ENCODE data around the gene TIMP3.

Gene TIMP3

DNA sequence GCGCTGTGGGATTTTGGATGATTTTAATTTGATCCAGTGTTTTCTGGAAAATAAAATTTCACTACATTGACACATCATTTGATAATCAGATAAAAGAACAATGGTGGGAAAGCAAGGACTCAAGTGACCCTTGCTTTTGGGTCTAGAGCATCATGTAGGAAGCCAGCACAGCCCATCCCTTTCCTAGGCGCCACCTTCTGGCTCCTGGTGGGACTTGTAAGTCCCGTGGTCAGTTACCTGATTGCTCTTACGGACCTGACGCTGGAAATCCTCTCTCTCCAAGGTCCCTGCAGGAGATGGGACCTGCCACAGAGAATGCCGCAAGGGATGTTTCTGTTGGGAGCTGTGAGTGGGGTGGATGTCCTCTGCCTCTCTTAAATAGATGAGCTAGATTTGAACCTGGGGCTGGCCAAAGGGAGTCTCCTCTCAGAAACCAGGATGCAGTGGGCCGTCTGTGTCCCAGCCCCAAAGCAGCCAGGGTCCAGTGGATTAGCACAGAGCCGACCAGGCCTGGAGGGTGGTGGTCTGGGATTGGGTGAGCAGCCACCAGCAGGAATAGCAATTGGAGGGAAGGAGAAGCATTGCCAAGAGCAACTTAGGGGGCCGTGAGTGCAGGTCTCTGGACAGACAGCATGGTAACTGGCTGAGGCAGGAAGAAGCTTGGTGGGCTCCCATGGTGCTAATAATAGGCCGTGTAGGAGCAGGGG lies 21.7 kb downstream of the TIMP3 start:
- H3K27ac Mint-ChIP-seq, result no peak overlapping the region
- no peak for ATAC-seq (ENCODE audit: low read depth)
- H3K9me3 Mint-ChIP-seq, result no peaks in the 10 kb centered on the region
- H3K4me1 Mint-ChIP-seq, result no peaks in the 10 kb centered on the region
- no peak for DNase-seq (ENCODE audit: low spot score in 2 of 2)
- H3K27me3 Mint-ChIP-seq, result peaks cover 5% of the 10 kb centered on the region
- no peaks in the 10 kb centered on the region for H3K36me3 Mint-ChIP-seq
- H3K4me3 Mint-ChIP-seq, result no peak overlapping the region

DNA sequence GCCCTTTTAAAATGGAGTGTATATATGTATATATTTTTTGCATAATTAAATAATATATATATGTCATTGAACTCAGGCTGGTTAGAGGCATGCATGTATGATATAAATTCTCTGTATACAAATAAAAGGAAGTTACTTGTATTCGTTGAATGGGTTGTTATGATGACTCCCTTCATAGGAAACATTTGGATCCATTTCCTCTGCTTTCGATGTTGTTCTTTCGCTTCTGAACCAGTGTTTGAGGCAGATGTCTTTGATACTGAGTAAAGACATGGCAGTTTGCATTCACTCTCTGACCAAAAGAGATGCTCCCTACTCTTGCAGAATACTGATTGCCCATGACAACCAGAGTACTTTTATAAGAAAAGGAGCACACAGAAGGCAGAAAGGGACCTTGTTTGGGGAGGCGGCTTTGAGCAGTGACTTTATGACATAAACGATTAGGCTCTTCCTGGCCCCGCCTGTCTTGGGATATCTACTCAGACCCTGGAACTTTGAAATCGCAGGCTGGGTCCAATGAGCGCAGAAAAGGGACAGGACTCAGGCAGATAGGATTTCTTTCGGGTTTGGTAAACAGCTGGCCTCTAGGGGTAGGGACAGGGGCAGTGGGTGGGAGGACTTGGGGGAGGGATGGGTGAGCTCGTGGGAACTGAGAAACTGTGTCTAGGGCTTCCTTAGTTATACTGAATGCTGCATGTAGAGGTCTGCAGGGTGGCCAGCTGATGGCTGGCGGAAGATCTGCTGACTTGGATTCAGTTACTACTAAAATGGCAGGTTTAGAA lies 23.2 kb downstream of the TIMP3 start:
- H3K27me3 Mint-ChIP-seq, result peaks cover 4% of the 10 kb centered on the region
- H3K4me3 Mint-ChIP-seq, result no peak overlapping the region
- H3K36me3 Mint-ChIP-seq, result no peaks in the 10 kb centered on the region
- H3K4me1 Mint-ChIP-seq, result no peaks in the 10 kb centered on the region
- no peak overlapping the region for H3K27ac Mint-ChIP-seq
- no peak for ATAC-seq (ENCODE audit: low read depth)
- H3K9me3 Mint-ChIP-seq, result no peaks in the 10 kb centered on the region
- no peak for DNase-seq (ENCODE audit: low spot score in 2 of 2)

DNA sequence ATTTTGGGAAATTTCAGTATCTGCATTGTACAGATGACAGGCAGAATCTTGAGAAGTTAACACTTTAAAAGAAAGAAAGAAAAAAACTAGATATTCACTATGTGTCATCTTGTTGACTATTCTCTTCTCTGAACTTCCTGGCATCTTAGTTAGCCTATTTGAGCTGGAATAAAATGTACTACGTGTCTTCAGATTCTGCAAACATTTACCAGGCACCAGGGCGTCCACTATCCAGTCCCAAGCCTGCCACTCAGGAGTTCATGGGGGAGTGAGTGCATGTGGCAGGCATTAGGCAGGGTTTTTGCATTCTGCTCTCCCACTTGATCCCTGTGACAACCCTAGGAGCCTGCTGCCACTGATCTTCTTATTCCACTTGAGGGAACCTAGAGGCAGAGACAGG lies 25.0 kb downstream of the TIMP3 start:
- no peak for DNase-seq (ENCODE audit: low spot score in 2 of 2)
- no peak for ATAC-seq (ENCODE audit: low read depth)
- Mint-ChIP-seq H3K4me1 (no peaks in the 10 kb centered on the region), H3K27me3 (peaks cover 3% of the 10 kb centered on the region), H3K27ac (no peak overlapping the region), H3K36me3 (no peaks in the 10 kb centered on the region), H3K4me3 (no peak overlapping the region), H3K9me3 (no peaks in the 10 kb centered on the region)

DNA sequence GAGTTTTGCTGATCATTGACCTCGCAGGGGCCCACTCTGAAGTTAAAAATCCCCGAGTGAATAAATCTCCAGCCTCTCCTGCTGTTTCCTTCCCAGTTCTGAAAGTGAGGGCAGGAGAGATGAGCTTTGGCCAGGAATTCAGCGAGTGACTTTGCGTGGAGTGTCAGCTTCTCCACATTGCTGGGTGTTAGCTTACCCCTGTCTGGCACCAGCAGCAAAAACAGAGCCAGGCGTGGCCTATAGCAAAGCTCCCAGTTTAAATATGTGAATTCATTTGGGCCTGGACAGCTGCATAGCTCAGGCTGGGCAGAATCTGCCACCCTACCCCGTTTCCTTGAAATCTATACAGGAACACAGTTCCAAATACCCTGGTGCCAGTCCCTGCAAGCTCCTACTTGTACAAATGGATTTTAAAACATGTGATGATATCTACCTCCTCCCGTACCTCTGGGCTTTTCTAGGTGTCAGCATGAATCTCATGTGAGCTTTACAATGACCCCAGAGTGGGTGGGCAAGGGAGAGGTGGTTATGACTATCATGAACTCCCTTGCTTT lies 25.6 kb downstream of the TIMP3 start:
- Mint-ChIP-seq H3K4me1 (no peaks in the 10 kb centered on the region), H3K36me3 (no peaks in the 10 kb centered on the region), H3K9me3 (no peaks in the 10 kb centered on the region), H3K27me3 (peaks cover 3% of the 10 kb centered on the region), H3K4me3 (no peak overlapping the region), H3K27ac (no peak overlapping the region)
- ATAC-seq (ENCODE audit: low read depth), result no peak
- no peak for DNase-seq (ENCODE audit: low spot score in 2 of 2)

DNA sequence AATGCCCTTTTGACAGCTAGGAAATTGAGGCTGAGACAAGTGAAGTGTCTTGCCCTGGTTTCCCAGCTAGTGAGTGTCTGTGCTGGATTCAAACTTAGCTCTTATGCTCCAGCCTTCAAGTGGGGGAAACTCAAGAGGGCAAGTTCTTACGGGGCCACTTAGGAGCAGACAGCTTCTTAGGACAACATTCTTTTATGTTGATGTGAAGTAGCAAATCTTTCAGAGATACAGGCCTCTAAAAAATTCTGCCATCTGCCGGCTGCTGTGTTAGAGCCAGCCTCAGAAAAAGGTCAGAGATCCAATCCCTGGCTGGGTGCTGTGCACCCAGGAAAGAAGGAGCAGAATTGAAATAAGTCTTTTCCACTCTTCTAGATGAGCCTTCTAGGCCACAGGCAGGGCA lies 26.6 kb downstream of the TIMP3 start:
- Mint-ChIP-seq H3K4me3 (no peak overlapping the region), H3K27ac (no peak overlapping the region), H3K4me1 (no peaks in the 10 kb centered on the region), H3K36me3 (no peaks in the 10 kb centered on the region), H3K27me3 (peaks cover 3% of the 10 kb centered on the region), H3K9me3 (no peaks in the 10 kb centered on the region)
- no peak for DNase-seq (ENCODE audit: low spot score in 2 of 2)
- no peak for ATAC-seq (ENCODE audit: low read depth)

DNA sequence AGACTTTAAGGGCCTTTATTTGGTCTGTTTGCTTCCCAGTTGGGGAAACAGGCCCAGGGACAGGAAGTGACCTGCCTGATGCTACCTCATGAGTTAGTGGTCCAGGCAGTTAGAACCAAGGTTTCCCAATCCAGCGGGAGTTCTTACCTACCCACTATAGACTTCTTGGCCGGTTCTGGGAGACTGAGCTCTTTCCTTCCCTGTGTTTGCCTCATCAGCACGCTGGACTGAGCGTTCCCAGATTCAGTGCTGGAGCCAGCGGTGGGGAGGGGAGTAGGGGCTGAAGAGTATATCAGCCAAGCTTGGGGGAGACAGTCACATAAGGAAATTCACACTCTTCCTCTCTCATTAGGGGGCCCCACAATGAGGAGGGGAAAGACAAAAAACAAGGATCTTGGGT lies 27.1 kb downstream of the TIMP3 start:
- Mint-ChIP-seq H3K9me3 (no peaks in the 10 kb centered on the region), H3K27me3 (peaks cover 3% of the 10 kb centered on the region), H3K27ac (no peak overlapping the region), H3K36me3 (no peaks in the 10 kb centered on the region), H3K4me1 (no peaks in the 10 kb centered on the region), H3K4me3 (no peak overlapping the region)
- DNase-seq (ENCODE audit: low spot score in 2 of 2) (no peak), ATAC-seq (ENCODE audit: low read depth) (no peak)

DNA sequence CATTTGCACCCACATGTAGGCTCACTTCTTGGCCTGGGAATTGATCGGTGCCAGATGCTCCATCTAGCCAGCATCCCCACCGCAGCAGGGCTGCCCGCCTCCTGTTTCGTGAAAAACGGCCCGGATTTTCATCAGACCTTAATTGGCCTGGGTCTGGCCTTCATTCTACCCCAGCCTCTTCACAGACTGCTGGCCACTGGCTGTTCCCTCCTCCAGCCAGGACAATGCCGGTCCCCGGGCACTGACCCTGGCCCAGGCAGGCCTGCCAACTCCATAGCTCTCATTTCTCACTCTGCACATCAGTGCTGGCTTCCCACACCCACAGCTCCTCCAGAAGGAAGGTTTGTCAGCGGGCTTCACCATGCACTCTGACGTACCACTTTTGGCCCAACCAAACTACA lies 27.9 kb downstream of the TIMP3 start:
- Mint-ChIP-seq H3K4me1 (no peaks in the 10 kb centered on the region), H3K27me3 (peaks cover 3% of the 10 kb centered on the region), H3K36me3 (no peaks in the 10 kb centered on the region), H3K4me3 (no peak overlapping the region), H3K27ac (no peak overlapping the region), H3K9me3 (no peaks in the 10 kb centered on the region)
- DNase-seq (ENCODE audit: low spot score in 2 of 2) (no peak), ATAC-seq (ENCODE audit: low read depth) (no peak)

DNA sequence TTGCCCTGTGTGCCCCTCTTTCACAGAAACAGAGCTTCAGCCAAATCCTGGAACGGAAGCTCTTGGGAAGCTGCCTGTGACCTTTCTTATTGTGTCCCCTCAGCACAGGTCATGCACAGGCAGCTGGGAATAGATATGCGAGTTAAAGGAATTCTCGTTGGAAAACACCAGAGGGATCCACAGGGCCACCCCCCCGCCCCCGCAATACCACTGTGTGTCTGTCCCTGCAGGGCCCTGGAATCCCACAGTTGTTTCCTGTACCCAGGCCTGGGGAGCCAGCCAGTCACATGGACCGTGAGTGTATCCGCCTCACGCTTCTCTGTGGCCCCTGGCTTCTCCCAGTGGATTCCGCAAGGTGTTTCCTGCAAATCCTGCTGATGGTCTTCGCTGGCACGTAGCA lies 29.0 kb downstream of the TIMP3 start:
- DNase-seq (ENCODE audit: low spot score in 2 of 2) (no peak), ATAC-seq (ENCODE audit: low read depth) (no peak)
- no peak overlapping the region for H3K27ac Mint-ChIP-seq
- no peaks in the 10 kb centered on the region for H3K9me3 Mint-ChIP-seq
- no peaks in the 10 kb centered on the region for H3K36me3 Mint-ChIP-seq
- H3K4me3 Mint-ChIP-seq, result no peak overlapping the region
- peaks cover 2% of the 10 kb centered on the region for H3K27me3 Mint-ChIP-seq
- H3K4me1 Mint-ChIP-seq, result no peaks in the 10 kb centered on the region

DNA sequence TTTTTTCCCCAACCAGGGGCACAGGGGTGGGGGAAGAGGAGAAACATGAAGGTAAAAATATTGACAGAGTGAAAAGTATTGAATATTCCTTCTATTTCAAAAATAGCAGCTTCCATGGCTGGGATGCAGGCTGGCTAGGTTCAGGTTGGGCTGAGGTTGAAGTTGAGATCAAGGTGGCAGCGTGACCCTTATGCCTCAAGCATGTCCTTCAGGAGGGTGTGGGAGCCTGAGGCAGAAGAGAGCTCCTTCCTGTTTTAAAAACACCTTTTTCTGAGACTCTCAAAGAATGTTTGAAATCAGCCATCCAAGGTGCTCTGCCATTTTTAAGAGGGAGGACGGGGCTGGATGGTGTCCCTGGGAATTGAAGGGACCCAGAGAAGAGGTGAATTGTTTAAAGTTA lies 29.5 kb downstream of the TIMP3 start:
- DNase-seq (ENCODE audit: low spot score in 2 of 2) (no peak), ATAC-seq (ENCODE audit: low read depth) (no peak)
- Mint-ChIP-seq H3K4me3 (no peak overlapping the region), H3K27me3 (peaks cover 2% of the 10 kb centered on the region), H3K4me1 (no peaks in the 10 kb centered on the region), H3K36me3 (no peaks in the 10 kb centered on the region), H3K9me3 (no peaks in the 10 kb centered on the region), H3K27ac (no peak overlapping the region)

DNA sequence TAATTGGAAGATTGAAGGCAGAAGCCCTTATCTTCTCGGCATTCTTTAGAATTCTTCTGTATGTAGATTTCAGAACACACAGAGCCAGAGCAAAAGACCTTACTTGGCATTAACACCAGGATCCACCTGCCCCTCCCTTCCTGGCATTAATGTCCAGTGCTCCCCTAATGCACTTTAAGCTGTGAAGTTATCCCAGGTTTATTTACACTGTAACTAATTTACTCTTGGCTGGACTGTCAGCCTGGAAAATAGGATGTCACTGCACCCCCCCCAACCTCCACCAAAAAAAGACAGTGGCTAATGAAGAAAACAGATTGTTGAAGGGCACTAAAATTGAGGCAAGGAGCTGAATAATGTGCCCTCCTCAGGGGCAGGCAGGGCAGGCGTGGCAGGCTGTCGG lies 30.1 kb downstream of the TIMP3 start:
- no peaks in the 10 kb centered on the region for H3K36me3 Mint-ChIP-seq
- peaks cover 2% of the 10 kb centered on the region for H3K27me3 Mint-ChIP-seq
- no peak overlapping the region for H3K4me3 Mint-ChIP-seq
- H3K27ac Mint-ChIP-seq, result no peak overlapping the region
- no peaks in the 10 kb centered on the region for H3K4me1 Mint-ChIP-seq
- ATAC-seq (ENCODE audit: low read depth) (no peak), DNase-seq (ENCODE audit: low spot score in 2 of 2) (no peak)
- no peaks in the 10 kb centered on the region for H3K9me3 Mint-ChIP-seq

DNA sequence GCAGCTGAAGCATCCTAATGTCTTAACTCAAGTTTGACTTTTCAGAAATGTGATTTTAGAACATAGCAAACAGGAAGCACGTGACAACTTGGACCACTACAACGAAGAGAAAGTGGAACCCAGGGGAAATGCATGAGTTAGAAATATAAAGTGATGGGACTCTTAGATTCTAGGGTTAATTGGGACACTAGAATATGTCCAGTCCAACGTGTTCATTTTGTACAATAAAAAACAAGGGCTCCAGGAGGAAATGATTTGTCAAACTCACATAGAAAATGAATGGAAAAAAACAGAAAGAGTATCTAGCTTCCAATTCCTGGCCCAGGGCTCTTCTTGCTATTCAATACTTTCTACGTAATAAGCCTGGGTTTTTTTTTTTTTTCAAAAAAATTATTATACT lies 30.7 kb downstream of the TIMP3 start:
- no peaks in the 10 kb centered on the region for H3K4me1 Mint-ChIP-seq
- ATAC-seq (ENCODE audit: low read depth), result no peak
- H3K4me3 Mint-ChIP-seq, result no peak overlapping the region
- H3K27me3 Mint-ChIP-seq, result peaks cover 2% of the 10 kb centered on the region
- DNase-seq (ENCODE audit: low spot score in 2 of 2), result no peak
- no peaks in the 10 kb centered on the region for H3K9me3 Mint-ChIP-seq
- H3K27ac Mint-ChIP-seq, result no peak overlapping the region
- no peaks in the 10 kb centered on the region for H3K36me3 Mint-ChIP-seq

DNA sequence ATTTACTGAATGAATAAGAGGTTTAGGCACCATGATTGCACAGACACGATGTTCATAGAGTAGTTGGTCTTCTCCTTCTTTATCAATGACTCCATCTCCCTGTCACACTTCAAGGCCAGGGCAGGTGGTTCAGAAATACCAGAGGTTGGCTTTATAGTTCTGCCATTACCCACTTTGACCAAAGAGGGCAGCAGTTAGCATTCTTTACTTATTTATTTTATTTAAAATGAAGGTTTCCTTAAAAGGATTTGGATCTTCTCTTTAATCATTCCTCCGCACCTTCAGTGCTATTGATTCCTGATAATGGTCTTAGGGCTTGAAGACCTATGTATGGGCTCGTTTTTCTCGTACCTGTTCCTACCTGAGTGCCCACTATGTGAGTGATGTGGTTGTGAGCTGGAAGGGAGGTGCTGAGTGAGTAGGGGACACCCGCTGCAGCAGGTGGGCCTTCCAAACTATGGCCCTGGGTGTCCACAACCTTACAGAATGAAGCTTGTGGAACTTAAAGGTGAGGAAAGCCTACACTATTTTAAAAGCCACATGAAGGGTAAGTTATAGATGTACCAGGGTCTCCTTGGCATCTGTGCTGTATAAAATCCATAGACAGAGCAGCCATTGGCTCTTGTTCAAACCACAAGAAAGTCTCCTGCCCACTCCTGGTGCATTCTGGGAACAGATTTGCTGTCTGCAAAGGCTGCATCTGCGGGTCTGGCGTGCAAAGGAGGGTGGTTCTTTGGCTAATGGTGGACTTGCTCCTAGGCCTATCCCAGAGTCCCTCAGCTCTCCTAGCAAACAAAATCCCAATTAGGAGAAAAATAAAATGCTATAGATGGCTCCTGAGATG lies 35.0 kb downstream of the TIMP3 start:
- Mint-ChIP-seq H3K9me3 (no peaks in the 10 kb centered on the region), H3K27ac (no peak overlapping the region), H3K36me3 (no peaks in the 10 kb centered on the region), H3K4me3 (no peak overlapping the region), H3K27me3 (peaks cover 9% of the 10 kb centered on the region), H3K4me1 (no peaks in the 10 kb centered on the region)
- ATAC-seq (ENCODE audit: low read depth) (no peak), DNase-seq (ENCODE audit: low spot score in 2 of 2) (no peak)

DNA sequence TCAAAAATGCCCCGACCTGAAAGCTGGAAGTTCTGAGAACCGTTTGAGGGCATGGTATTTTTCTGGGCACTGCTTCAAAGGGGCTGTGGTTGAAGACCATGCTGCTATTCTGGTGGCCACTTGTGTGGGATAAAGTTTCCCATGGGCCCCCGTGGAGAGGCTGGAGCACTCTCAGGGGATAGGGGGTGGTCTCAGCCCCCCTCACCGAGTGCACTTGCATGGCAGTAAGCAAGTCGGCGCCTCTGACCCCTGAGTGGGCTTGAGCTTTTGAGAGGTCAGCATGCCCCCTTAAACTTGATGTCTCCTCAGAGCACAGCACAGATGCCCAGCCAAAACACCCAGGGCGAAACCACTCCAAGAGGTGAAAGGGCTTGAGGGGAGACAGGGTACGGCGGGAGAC lies 35.6 kb downstream of the TIMP3 start:
- Mint-ChIP-seq H3K36me3 (no peaks in the 10 kb centered on the region), H3K27ac (no peak overlapping the region), H3K9me3 (no peaks in the 10 kb centered on the region), H3K4me1 (no peaks in the 10 kb centered on the region), H3K27me3 (peaks cover 9% of the 10 kb centered on the region), H3K4me3 (no peak overlapping the region)
- DNase-seq (ENCODE audit: low spot score in 2 of 2), result no peak
- no peak for ATAC-seq (ENCODE audit: low read depth)

DNA sequence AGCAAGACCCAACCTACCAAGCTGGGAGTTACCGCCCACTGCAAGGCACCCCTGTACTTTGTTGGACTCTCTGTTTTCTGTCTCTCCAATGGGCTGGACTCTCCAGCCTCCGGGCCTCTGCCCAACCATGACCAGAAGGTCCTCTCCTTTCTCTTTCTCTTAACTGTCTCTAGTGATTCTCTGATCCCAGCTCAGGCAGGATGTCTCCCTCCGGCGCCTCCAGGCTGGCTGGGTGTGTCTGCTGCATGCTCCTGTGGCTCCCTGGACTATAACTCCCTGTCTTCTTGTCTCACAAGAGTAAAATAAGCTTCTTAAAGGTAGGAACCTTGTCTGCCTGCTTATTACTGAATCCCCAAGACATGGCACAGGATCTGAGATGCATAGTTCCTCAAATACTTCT lies 36.3 kb downstream of the TIMP3 start:
- H3K4me3 Mint-ChIP-seq, result no peak overlapping the region

More for the DNA sequence above, 36.3 kb downstream of the TIMP3 start:
- H3K27ac Mint-ChIP-seq, result no peak overlapping the region
- H3K36me3 Mint-ChIP-seq, result no peaks in the 10 kb centered on the region
- DNase-seq (ENCODE audit: low spot score in 2 of 2) (no peak), ATAC-seq (ENCODE audit: low read depth) (no peak)
- H3K27me3 Mint-ChIP-seq, result peaks cover 9% of the 10 kb centered on the region
- no peaks in the 10 kb centered on the region for H3K9me3 Mint-ChIP-seq
- no peaks in the 10 kb centered on the region for H3K4me1 Mint-ChIP-seq
